Measurements from ENCODE around the gene OTUD5.

The OTUD5 gene

DNA sequence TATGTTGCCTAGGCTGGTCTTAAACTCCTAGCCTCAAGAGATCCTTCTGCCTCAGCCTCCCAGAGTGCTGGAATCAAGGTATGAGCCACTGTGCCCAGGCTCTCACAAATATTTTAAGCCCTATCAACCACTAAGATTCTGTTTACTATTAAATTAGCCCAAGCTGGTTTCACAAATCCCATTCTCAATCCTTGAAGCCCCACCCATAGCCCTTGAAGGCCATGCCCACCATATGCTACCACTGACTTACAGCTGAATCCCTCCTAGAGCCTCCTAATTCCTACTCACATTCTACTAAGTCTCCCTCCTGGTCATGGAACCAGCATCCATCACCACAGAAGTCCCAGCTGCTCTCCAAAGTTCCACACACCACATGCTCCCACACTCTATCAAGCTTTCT is 34.9 kb upstream of the OTUD5 start:
- Histone ChIP-seq H3K4me1 (ENCODE audit: insufficient read depth, low read length, severe bottlenecking) (no peaks in the 10 kb centered on the region), H3K27me3 (ENCODE audit: insufficient read depth, low read length) (no peaks in the 10 kb centered on the region), H3K4me3 (ENCODE audit: low read depth, low read length, poor library complexity, severe bottlenecking) (no peak overlapping the region), H2AFZ (ENCODE audit: low read length) (no peak overlapping the region), H3K79me2 (ENCODE audit: insufficient read depth, low read length) (no peaks in the 10 kb centered on the region), H3K36me3 (ENCODE audit: insufficient read depth, low read length) (peaks cover 68% of the 10 kb centered on the region), H3K9me2 (ENCODE audit: low read depth, low read length) (no peaks in the 10 kb centered on the region), H3K9me3 (ENCODE audit: low read length) (no peaks in the 10 kb centered on the region), H3K9ac (ENCODE audit: low read length) (no peak overlapping the region), H4K20me1 (ENCODE audit: insufficient read depth, low read length) (no peaks in the 10 kb centered on the region), H3K4me2 (ENCODE audit: low read length) (no peak overlapping the region), H3F3A (ENCODE audit: insufficient read depth, low read length) (no peaks in the 10 kb centered on the region), H3K27ac (ENCODE audit: low read depth, low read length, poor library complexity, severe bottlenecking) (no peak overlapping the region)
- TF ChIP-seq EZH2 (IDR thresholded peaks at IDR 0.05; ENCODE audit: borderline replicate concordance, low read length): no peak
- TF ChIP-seq, protein P1, sequence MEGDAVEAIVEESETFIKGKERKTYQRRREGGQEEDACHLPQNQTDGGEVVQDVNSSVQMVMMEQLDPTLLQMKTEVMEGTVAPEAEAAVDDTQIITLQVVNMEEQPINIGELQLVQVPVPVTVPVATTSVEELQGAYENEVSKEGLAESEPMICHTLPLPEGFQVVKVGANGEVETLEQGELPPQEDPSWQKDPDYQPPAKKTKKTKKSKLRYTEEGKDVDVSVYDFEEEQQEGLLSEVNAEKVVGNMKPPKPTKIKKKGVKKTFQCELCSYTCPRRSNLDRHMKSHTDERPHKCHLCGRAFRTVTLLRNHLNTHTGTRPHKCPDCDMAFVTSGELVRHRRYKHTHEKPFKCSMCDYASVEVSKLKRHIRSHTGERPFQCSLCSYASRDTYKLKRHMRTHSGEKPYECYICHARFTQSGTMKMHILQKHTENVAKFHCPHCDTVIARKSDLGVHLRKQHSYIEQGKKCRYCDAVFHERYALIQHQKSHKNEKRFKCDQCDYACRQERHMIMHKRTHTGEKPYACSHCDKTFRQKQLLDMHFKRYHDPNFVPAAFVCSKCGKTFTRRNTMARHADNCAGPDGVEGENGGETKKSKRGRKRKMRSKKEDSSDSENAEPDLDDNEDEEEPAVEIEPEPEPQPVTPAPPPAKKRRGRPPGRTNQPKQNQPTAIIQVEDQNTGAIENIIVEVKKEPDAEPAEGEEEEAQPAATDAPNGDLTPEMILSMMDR (IDR thresholded peaks at IDR 0.05; ENCODE audit: low read length): no peak

GRCh38 chrX:48989483-48989882 is 32.1 kb upstream of the OTUD5 start:
- no peak overlapping the region for H3K4me2 ChIP-seq (ENCODE audit: low read length)
- no peak overlapping the region for H3K27ac ChIP-seq (ENCODE audit: low read depth, low read length, poor library complexity, severe bottlenecking)
- no peak overlapping the region for H3K4me3 ChIP-seq (ENCODE audit: low read depth, low read length, poor library complexity, severe bottlenecking)
- H3K27me3 ChIP-seq (ENCODE audit: insufficient read depth, low read length): no peaks in the 10 kb centered on the region
- H3K4me1 ChIP-seq (ENCODE audit: insufficient read depth, low read length, severe bottlenecking): no peaks in the 10 kb centered on the region
- H3K36me3 ChIP-seq (ENCODE audit: insufficient read depth, low read length): peaks cover 47% of the 10 kb centered on the region
- no peaks in the 10 kb centered on the region for H3K9me3 ChIP-seq (ENCODE audit: low read length)
- H3K9ac ChIP-seq (ENCODE audit: low read length): no peak overlapping the region
- no peaks in the 10 kb centered on the region for H3K9me2 ChIP-seq (ENCODE audit: low read depth, low read length)
- no peaks in the 10 kb centered on the region for H4K20me1 ChIP-seq (ENCODE audit: insufficient read depth, low read length)
- TF ChIP-seq EZH2 (IDR thresholded peaks at IDR 0.05; ENCODE audit: borderline replicate concordance, low read length): no peak
- TF ChIP-seq, protein P1 (IDR thresholded peaks at IDR 0.05; ENCODE audit: low read length): no peak
- no peaks in the 10 kb centered on the region for H3F3A ChIP-seq (ENCODE audit: insufficient read depth, low read length)
- no peaks in the 10 kb centered on the region for H3K79me2 ChIP-seq (ENCODE audit: insufficient read depth, low read length)
- H2AFZ ChIP-seq (ENCODE audit: low read length): no peak overlapping the region

GRCh38 chrX:48983896-48984295 is 26.5 kb upstream of the OTUD5 start:
- H3K36me3 ChIP-seq (ENCODE audit: insufficient read depth, low read length): peaks cover 41% of the 10 kb centered on the region
- H3K9me2 ChIP-seq (ENCODE audit: low read depth, low read length): no peaks in the 10 kb centered on the region
- no peaks in the 10 kb centered on the region for H3K4me1 ChIP-seq (ENCODE audit: insufficient read depth, low read length, severe bottlenecking)
- no peaks in the 10 kb centered on the region for H4K20me1 ChIP-seq (ENCODE audit: insufficient read depth, low read length)
- H3K27me3 ChIP-seq (ENCODE audit: insufficient read depth, low read length): no peaks in the 10 kb centered on the region
- H3K9me3 ChIP-seq (ENCODE audit: low read length): no peaks in the 10 kb centered on the region
- H3F3A ChIP-seq (ENCODE audit: insufficient read depth, low read length): no peaks in the 10 kb centered on the region
- no peak for TF ChIP-seq EZH2 (IDR thresholded peaks at IDR 0.05; ENCODE audit: borderline replicate concordance, low read length)
- H2AFZ ChIP-seq (ENCODE audit: low read length): no peak overlapping the region
- H3K27ac ChIP-seq (ENCODE audit: low read depth, low read length, poor library complexity, severe bottlenecking): no peak overlapping the region
- no peaks in the 10 kb centered on the region for H3K79me2 ChIP-seq (ENCODE audit: insufficient read depth, low read length)
- no peak overlapping the region for H3K4me3 ChIP-seq (ENCODE audit: low read depth, low read length, poor library complexity, severe bottlenecking)
- H3K4me2 ChIP-seq (ENCODE audit: low read length): no peak overlapping the region
- H3K9ac ChIP-seq (ENCODE audit: low read length): no peak overlapping the region

DNA sequence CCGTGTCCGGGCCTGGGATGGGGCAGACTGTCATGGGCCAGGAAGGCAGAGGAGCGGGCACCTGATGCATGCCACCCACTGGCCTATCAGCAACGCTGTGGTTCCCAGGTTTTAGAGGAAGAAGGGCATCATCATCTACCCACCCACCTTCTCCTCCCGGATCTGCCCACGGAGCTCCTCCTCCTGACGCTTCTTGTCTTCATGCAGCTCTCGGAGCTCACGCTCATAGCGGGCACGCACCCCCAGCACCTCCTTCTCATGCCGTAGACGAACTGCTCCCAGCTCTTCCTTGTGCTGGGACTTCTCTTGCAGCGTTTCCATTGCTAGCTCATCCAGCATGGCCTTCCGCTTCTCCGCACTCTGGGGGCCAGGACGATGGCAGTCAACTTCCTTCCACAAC is 25.7 kb upstream of the OTUD5 start:
- TF ChIP-seq, protein P1 (IDR thresholded peaks at IDR 0.05; ENCODE audit: low read length): no peak
- TF ChIP-seq EZH2 (IDR thresholded peaks at IDR 0.05; ENCODE audit: borderline replicate concordance, low read length): no peak
- Histone ChIP-seq H3K9me3 (ENCODE audit: low read length) (no peaks in the 10 kb centered on the region), H3K36me3 (ENCODE audit: insufficient read depth, low read length) (peaks cover 36% of the 10 kb centered on the region), H3K4me1 (ENCODE audit: insufficient read depth, low read length, severe bottlenecking) (no peaks in the 10 kb centered on the region), H3K4me3 (ENCODE audit: low read depth, low read length, poor library complexity, severe bottlenecking) (no peak overlapping the region), H2AFZ (ENCODE audit: low read length) (no peak overlapping the region), H3K4me2 (ENCODE audit: low read length) (no peak overlapping the region), H3K9me2 (ENCODE audit: low read depth, low read length) (no peaks in the 10 kb centered on the region), H4K20me1 (ENCODE audit: insufficient read depth, low read length) (no peaks in the 10 kb centered on the region), H3K9ac (ENCODE audit: low read length) (no peak overlapping the region), H3K27me3 (ENCODE audit: insufficient read depth, low read length) (no peaks in the 10 kb centered on the region), H3F3A (ENCODE audit: insufficient read depth, low read length) (no peaks in the 10 kb centered on the region), H3K27ac (ENCODE audit: low read depth, low read length, poor library complexity, severe bottlenecking) (no peak overlapping the region), H3K79me2 (ENCODE audit: insufficient read depth, low read length) (no peaks in the 10 kb centered on the region)
